ENCODE data around the gene PKP2.

DNA sequence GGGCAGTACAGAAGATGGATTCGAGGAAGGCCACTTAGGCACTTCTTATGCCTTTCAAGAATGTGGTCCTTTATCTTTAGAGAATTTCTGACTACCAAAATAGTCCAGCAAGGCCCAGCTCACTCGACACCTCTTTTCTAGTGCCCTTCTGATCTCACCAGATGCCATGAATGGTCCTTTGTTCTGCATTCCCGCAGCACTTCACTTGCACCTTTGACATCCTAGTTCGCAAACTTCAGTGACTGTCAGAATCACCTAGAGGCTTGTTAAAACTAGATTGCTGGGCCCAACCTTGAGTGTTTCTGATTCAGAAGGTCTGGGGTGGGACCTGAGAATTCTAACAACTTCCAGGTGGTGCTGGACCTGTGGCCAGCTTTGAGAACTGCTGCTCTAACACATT, 56.7 kb downstream of the PKP2 start:
- TF ChIP-seq CTCF (IDR thresholded peaks at IDR 0.05; ENCODE audit: low read depth, low read length, missing input control) = no peak
- no peak for TF ChIP-seq SP1 (IDR thresholded peaks at IDR 0.05)
- no peak for TF ChIP-seq MAX (IDR thresholded peaks at IDR 0.05)
- TF ChIP-seq JUND (IDR thresholded peaks at IDR 0.05) = no peak
- TF ChIP-seq, protein P1, sequence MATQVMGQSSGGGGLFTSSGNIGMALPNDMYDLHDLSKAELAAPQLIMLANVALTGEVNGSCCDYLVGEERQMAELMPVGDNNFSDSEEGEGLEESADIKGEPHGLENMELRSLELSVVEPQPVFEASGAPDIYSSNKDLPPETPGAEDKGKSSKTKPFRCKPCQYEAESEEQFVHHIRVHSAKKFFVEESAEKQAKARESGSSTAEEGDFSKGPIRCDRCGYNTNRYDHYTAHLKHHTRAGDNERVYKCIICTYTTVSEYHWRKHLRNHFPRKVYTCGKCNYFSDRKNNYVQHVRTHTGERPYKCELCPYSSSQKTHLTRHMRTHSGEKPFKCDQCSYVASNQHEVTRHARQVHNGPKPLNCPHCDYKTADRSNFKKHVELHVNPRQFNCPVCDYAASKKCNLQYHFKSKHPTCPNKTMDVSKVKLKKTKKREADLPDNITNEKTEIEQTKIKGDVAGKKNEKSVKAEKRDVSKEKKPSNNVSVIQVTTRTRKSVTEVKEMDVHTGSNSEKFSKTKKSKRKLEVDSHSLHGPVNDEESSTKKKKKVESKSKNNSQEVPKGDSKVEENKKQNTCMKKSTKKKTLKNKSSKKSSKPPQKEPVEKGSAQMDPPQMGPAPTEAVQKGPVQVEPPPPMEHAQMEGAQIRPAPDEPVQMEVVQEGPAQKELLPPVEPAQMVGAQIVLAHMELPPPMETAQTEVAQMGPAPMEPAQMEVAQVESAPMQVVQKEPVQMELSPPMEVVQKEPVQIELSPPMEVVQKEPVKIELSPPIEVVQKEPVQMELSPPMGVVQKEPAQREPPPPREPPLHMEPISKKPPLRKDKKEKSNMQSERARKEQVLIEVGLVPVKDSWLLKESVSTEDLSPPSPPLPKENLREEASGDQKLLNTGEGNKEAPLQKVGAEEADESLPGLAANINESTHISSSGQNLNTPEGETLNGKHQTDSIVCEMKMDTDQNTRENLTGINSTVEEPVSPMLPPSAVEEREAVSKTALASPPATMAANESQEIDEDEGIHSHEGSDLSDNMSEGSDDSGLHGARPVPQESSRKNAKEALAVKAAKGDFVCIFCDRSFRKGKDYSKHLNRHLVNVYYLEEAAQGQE (IDR thresholded peaks at IDR 0.05) = no peak
- TF ChIP-seq RAD21 (IDR thresholded peaks at IDR 0.05) = no peak
- TF ChIP-seq TAF1 (conservative IDR thresholded peaks at IDR 0.05) = no peak
- no peak for TF ChIP-seq YY1 (IDR thresholded peaks at IDR 0.05)
- no peak for TF ChIP-seq NR2F2 (IDR thresholded peaks at IDR 0.05)
- TF ChIP-seq GABPA (IDR thresholded peaks at IDR 0.05 in 1 of 2, conservative IDR thresholded peaks at IDR 0.05 in 1 of 2) = no peak

Data from liver (tissue), 3 donors.